ENCODE measurements around the gene BRSK1.

BRSK1 gene

GRCh38 chr19:55275851-55276719 lies 7.7 kb upstream of the BRSK1 start:
- DNase-seq = no peak

DNA sequence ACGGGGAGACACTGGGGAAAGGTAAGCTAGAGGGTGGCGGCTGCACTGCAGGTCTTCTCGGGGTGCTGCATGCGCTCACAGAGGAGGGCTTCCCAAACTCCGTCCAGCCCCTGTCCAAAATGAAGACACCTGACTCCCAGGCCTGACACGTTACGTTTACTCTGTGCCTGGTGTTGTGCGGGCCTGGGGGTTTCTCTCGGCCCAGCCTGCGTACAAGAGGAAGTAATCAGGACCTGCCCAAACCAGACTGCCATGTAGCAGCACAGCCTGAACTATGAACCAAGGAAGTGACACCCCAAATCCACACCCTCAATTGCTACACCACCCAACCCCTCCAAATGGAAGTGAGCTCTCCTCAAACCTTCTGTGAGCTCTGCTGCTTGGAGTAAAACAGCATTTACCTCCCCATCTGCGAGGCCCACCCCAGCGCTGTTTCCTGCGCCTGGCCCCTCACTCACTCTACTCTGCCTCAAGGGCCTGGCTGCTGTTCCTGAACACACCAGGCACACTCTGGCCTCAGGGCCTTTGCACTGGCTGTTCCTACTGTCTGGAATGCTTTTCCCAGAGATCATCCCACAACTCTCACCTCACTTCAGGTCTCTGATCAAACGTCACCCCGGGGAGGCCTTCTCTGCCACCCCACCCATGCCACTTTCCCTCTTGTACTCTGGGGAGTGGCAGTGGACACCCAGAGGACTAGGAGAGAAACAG lies 6.9 kb upstream of the BRSK1 start:
- no peak for DNase-seq

- DNase-seq = no peak
These were observed 6.3 kb upstream of the BRSK1 start for GRCh38 chr19:55277494-55277893.

DNA sequence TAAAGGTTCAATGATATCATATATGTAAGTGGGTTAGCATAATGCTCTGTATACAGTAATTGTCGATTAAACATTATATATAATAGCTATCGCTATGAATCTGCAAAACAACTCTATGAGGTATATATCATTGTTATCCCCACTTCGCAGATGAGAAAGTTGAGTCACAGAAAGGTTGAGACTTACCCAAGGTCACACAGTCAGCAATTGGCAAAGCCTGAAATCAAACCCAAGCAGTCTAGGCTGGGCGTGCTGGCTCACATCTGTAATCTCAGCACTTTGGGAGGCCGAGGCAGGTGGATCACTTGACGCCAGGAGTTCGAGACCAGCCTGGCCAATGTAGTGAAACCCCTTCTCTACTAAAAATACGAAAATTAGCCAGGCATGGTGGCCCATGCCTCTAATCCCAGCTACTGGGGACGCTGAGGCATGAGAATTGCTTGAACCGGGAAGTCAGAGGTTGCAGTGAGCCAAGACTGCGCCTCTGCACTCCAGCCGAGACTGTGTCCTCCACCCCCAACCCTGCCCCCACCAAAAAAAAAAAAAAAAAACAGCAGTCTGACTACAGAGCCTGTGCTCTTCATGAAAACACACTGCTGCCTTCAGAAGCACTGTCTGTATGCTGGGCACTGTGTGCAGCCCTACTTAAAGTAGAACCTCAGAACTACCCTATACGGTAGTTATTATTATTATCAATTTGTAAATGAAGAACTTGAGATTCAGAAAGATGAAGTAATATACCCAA lies 5.2 kb upstream of the BRSK1 start:
- DNase-seq = no peak

GRCh38 chr19:55279340-55279739 lies 4.5 kb upstream of the BRSK1 start:
- no peak for DNase-seq

GRCh38 chr19:55279770-55280643 lies 3.8 kb upstream of the BRSK1 start, which contains the start of gene HSPBP1:
Gene HSPBP1 (minus strand): TSS chr19:55280110. CDS start chr19:55279608, 502 bp downstream.
- peak; percentile 98 for DNase-seq

- no peak for DNase-seq
These were observed 735 bp downstream of the BRSK1 start for GRCh38 chr19:55284405-55285058.

GRCh38 chr19:55285229-55285890 lies 1.6 kb downstream of the BRSK1 start:
- DNase-seq = no peak

DNA sequence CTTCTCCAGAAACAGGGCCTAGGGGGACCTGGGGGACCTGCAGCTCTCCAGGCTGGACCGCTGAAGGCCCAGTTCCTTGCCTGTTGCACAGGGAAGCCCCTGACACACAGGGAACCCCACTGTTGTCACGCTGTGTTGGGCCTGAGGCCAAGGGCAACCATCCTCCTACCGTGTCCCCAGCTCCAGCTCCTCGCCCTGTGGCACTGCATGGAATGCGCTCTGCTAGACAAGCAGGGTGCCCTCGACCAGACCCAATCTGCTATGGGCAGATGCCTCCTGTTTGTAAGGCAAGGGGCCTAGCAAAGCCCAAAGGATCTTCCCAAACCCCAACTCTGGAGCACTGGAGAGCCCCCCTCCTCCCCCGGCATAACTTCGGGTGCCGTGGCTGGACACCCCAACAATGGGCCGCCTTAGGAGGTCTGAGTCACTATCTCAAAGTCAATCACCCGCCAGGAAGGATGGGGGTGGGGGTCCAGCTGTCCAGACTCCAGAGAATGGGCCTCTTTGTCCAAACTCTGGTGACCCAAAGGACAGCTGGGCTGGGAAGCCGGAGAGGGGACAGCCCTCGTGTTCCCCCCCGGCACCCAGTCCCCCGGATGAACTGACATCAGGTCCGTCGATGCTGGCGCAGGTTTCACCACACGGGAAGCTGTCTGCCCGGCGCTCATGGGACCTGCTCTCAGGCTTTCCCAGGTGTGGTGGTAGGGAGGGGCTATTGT lies 3.7 kb downstream of the BRSK1 start:
- DNase-seq = no peak

DNA sequence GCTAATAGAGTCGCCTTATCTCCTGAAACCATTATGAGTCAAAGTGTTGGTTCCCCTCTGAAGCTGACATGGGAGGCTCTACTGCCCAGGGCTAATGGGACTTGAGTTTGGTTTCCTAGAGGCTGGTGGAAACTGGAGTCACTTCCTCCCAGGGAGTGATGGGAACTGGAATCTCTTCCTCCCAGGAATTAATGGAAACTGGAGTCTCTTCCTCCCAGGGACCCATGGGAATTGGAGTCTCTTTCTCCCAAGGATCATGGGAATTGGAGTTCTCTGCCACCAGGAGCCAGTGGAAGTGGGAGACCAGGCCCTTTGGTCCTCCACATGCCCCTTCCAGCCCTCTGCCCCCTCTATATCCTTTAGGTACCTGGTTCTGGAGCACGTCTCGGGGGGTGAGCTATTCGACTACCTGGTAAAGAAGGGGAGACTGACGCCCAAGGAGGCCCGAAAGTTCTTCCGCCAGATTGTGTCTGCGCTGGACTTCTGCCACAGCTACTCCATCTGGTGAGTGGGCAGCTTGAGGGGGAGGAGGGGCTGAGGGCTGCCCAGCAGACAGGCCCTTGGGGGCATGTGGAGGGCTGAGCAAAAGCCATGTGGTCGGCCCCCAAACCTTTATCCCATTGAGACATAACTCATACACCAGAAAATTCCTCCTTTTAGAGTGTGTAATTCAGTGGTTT lies 5.5 kb downstream of the BRSK1 start:
- no peak for DNase-seq

GRCh38 chr19:55297267-55297666 lies 13.5 kb downstream of the BRSK1 start:
- DNase-seq = no peak

GRCh38 chr19:55299991-55300390 lies 16.2 kb downstream of the BRSK1 start:
- no peak for DNase-seq

GRCh38 chr19:55300886-55301458 lies 17.2 kb downstream of the BRSK1 start:
- no peak for DNase-seq

GRCh38 chr19:55301459-55302317 lies 17.9 kb downstream of the BRSK1 start:
- DNase-seq = peak; percentile 99

DNA sequence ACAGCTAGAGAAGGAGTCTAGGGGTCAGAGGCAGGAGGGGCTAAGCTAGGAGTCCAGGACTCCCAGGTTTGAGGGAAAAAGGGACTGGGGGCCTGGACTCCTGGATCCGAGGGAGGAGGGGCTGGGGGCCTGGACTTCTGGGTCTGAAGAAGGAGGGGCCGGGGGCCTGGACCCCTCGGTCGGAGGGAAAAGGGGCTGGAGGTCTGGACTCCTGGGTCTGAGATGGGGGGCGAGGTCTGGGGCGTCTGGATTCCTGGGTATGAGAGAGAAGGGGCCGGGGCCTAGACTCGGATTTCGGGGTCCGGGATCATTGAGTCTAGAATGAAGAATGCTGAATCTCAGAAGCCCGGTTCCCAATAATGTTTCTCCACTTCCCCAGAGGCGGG lies 18.5 kb downstream of the BRSK1 start:
- no peak for DNase-seq

- no peak for DNase-seq
These were observed 19.7 kb downstream of the BRSK1 start for GRCh38 chr19:55303477-55303876.

- peak; percentile 63 for DNase-seq
These were observed 20.6 kb downstream of the BRSK1 start for GRCh38 chr19:55304279-55304978.

DNA sequence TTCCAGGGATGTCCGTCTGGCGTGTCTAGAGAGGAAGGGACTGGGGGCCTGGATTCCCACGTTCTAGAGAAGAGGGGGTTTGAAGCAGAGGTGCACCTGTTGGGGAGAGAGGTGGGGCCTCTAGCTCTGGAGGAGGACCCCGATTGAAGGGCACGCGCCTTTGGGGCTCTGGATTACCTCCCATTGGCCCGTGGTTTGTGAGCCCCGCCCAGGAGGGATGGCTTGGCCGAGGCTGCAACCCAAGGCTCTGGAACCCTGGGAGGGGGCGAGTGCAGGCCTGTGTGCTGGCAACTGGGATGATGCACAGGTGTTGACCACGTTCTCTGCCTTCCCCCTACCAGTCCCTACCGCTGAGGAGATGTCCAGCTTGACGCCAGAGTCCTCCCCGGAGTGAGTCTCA lies 21.2 kb downstream of the BRSK1 start:
- DNase-seq = no peak
